Stimulated activated CD4-positive, alpha-beta T cell treated with anti-CD3 and anti-CD28 coated beads, Interleukin-15, amount 100 ng/mL, for 1 hour (primary cell): Measurements from ENCODE around the gene CCNL1.
"Not testable (repeated sequence)": the region's sequence is repeated elsewhere in the genome, so short reads cannot be mapped to it uniquely, and the experiment has no call there.

Experiments used
- DNase-seq, 2 donors: peaks; one replicate each; pipeline ENCODE4 v3.0.0-alpha.2; 2020; ENCODE audit warnings: low read depth in 1 of 2, low spot score in 1 of 2

CCNL1 gene

DNA sequence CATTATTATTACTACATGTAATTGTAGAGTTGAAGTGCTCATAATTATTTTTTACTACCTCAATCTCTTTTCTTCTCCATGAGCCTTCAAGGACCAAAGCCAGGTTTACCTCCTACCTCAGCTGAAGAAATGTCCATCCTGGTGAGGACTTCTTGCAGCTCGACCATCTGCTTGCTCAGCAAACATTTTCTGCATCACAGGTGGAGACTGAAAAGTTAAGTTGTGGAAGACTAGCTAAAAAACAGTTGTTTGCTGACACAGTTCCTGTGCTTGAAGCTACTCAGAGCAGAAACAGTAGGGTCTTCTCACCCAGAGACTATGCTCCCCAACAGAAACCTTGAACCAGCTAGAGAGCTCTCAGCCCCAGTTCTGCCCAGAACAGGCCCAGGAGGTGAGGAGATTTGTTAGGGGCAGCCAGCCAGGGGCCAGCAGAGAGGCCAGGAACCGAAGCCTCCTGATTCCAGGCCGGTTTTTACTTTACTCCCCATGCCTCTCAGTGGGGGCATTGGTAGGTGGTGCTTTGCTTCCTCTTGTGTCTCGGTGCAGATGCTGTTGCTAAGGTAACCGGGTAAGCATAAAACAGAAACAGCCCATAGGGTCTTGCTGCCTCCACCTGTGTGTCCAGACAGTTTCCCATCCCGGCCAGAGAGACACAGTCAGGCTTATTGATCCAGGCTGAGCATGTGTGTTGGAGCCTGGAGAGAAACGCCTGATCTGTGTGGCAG is 54.9 kb downstream of the CCNL1 start:
- DNase-seq, result no peak

- DNase-seq, result no peak
These were observed 55.4 kb downstream of the CCNL1 start for GRCh38 chr3:157104521-157104920.

DNA sequence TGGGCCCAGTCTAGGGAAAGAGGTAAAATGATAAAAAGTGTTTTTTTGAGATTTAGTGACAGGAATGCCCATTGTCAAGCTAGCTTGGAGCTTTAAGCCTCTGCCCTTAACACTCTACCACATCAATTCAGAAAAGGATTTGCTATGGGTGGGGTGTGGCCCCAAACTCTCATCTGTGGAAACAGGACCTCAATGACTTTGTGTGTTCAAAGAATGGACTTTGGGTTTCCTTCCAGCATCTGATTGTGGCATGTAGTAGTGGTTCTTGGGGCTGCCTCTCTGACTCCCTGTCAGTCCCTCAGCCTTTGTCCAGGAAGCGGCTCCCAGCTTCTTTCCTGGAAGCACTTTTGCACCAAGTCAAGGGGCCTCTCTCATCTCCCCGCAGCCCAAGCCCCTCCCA is 56.1 kb downstream of the CCNL1 start:
- DNase-seq, result no peak

DNA sequence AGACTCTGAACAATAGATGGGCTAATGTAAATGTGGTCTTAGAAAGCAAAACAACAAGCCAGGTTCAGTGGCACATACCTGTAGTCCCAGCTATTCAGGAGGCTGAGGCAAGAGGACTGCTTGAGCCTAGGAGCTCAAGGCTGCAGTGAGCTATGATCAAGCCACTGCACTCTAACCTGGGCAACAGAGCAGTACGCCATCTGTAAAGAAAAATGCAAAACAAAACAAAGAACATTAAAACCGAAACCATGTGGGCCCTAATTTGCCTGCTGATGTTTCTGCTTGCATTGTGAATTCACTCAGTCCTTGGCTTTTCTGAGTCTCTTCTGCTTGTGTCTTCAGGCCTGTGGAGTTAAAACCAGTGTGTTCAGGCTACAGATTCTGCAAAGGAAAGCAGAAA is 56.7 kb downstream of the CCNL1 start:
- DNase-seq, result no peak

GRCh38 chr3:157102595-157102994 is 57.4 kb downstream of the CCNL1 start:
- DNase-seq, result not testable (repeated sequence)

GRCh38 chr3:157102098-157102497 is 57.8 kb downstream of the CCNL1 start:
- DNase-seq, result no peak

DNA sequence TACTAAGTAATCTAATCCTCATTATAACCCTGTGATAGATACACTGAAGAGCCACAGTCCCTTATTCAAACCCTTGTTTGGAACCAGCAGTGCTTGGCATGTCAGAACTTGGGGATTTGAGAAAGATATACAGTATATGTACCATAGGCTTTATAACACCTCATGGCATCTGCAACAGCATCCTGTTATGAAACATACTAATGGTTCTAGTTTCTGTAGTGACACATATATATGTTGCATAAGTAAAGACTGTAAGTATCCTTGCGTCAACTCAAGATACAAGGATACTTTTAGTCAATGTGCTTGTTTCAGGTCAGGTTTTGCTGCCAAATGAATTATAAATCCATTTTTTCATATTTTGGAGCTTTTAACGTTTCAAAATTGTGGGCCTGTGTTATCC is 58.5 kb downstream of the CCNL1 start:
- no peak for DNase-seq

DNA sequence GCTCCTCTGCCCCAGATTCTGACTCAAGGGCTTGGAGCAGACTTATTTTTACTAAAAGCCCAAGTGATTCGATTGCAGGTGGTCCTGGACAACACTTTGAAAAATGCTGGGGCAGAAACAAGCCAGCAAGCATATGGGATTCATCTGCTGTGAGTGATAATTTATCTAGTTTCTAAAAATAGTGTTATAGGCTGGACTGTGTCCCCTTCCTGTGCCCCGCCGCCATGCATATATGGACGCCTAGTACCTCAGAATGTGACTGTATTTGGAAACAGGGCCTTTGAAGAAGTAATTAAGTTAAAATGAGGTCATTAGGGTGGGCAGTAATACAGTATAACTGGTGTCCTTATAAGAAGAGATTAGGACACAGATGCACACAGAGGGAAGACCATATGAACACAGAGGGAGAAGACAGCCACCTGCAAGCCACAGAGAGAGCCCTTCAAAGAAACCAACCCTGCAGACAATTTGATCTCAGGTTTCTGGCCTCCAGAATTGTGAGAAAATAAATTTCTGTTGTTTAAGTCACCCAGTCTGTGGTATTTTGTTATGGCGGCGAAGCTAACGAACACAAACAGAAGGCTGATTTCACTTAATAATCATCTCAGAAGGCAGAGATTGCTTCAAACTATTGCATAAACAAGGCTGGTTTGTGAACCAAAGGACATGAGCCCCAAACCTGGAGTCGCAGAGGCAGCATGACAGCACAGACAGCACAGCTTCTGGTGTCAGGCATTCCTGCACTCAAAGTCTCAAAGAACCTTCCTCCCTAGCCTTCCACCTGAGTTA is 59.1 kb downstream of the CCNL1 start:
- no peak for DNase-seq

GRCh38 chr3:157100096-157100477 is 59.9 kb downstream of the CCNL1 start:
- DNase-seq, result no peak

GRCh38 chr3:157099326-157100095 is 60.4 kb downstream of the CCNL1 start:
- DNase-seq, result no peak

- no peak for DNase-seq
These were observed 61.1 kb downstream of the CCNL1 start for GRCh38 chr3:157098823-157099185.

GRCh38 chr3:157098121-157098822 is 61.7 kb downstream of the CCNL1 start:
- DNase-seq, result no peak
